Activated CD4-positive, alpha-beta T cell treated with anti-CD3 and anti-CD28 coated beads for 36 hours (primary cell): Measurements from ENCODE around the gene NUAK2. TPM values are rescaled to one million over a fixed set of nuclear protein-coding genes. Genes with fewer than 3 reads are reported as not detected.
A peak's percentile ranks its signal among the peaks of the same experiment; 100 is the strongest.

Source experiments
- ATAC-seq: fragments of 200-7000 bp; cut with Tn5 transposase; one replicate; pipeline ENCODE4 v1.10.0; 2021; ENCODE audit warnings: mild to moderate bottlenecking, moderate library complexity
- CTCF ChIA-PET: fragments of 350-600 bp; sonication (Branson Sonifier 250); formaldehyde crosslinking; loops from one replicate; lab custom pipeline; 2021; ENCODE audit warnings: antibody characterized with exemption; lab: Charles Lee
- POLR2A ChIA-PET: fragments of 350-600 bp; sonication (Branson Sonifier 250); formaldehyde crosslinking; loops from one replicate; lab custom pipeline; 2021; ENCODE audit warnings: antibody characterized with exemption, inconsistent platforms; lab: Charles Lee
- DNase-seq: peaks from one replicate; pipeline ENCODE4 v3.0.0-alpha.2; 2020
- H3K27ac Mint-ChIP-seq: one replicate; pipeline ENCODE4 v1.8.0; 2021; ENCODE audit warnings: mixed read lengths
- H3K27me3 Mint-ChIP-seq: one replicate; pipeline ENCODE4 v1.8.0; 2021; ENCODE audit warnings: mixed read lengths
- H3K36me3 Mint-ChIP-seq: one replicate; pipeline ENCODE4 v1.8.0; 2021; ENCODE audit warnings: low read depth, mixed read lengths
- H3K4me1 Mint-ChIP-seq: one replicate; pipeline ENCODE4 v1.8.0; 2021; ENCODE audit warnings: mixed read lengths
- H3K4me3 Mint-ChIP-seq: one replicate; pipeline ENCODE4 v1.8.0; 2021; ENCODE audit warnings: mild to moderate bottlenecking, moderate library complexity, mixed read lengths
- H3K9me3 Mint-ChIP-seq: one replicate; pipeline ENCODE4 v1.8.0; 2021; ENCODE audit warnings: low read depth, mixed read lengths
- intact Hi-C, 2 experiments: fragments of 100-400 bp; cut with DNase I in 1 of 2; cut with micrococcal nuclease in 1 of 2; formaldehyde crosslinking; loops; one replicate each; pipeline versions ENCODE4 v1.14.2 to v1.15.1; 2022 to 2024; cut with DNase I, micrococcal nuclease
- total RNA-seq, 2 experiments: library from RNA; stranded (reverse); gene quantifications; one replicate each; pipeline ENCODE4 v1.2.3, GENCODE V29; 2021

NUAK2 gene
- total RNA-seq, 2 experiments from 2014 or later: 2.3 to 2.7 TPM

DNA sequence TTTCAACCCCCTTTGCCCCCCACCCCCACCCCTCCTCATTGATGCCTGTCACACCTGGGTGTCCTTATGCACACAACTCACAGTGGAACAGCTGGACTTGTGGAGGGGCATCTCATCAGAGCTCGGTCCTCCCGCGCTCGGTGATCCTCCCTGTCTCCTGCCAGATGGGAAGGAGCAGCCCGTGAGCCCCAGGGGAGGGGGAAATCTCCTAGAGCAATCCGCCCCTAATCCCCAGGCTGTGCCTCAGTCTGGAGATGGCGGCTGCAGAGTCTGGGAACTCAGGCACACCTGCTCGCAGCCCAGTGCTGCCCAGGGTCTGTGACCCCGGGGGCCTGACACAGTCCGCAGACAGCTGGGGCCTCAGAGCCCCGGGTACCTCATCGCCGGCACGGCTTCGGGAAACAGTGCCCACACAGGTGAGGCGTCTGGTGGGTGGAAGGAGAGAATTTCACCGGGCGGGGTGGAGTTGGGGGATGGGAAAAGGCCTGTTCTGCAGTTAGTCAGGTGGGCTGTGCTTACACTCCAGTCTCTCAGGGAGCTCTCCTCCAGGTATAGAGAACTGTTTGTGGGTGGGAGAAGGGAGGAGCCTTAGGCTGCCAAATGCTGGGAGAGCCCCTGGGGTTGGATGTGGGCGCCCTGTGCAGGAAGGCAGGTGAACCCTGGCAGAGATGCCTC is 64.5 kb downstream of the NUAK2 start:
- Mint-ChIP-seq H3K9me3 (no peaks in the 10 kb centered on the region), H3K4me1 (peaks cover 11% of the 10 kb centered on the region), H3K36me3 (peaks cover 4% of the 10 kb centered on the region), H3K4me3 (no peak overlapping the region), H3K27ac (no peak overlapping the region), H3K27me3 (no peaks in the 10 kb centered on the region)
- no peak for ATAC-seq
- intact Hi-C loops: loop anchor here (1.0 kb wide), 6 partner anchors 28 to 282 kb away; no protein-coding TSS in a partner anchor
- ChIA-PET POLR2A (interaction anchor here (0.6 to 1.0 kb wide), 2 partner anchors 27 to 103 kb away, joined by 3 read pairs; no protein-coding TSS in a partner anchor), CTCF (interaction anchor here (0.6 to 12.9 kb wide), 43 partner anchors 8 to 450 kb away, joined by 3 to 205 read pairs (median 5); partner anchors contain the start of genes RBBP5 and TMCC2)
- DNase-seq: no peak

- Mint-ChIP-seq H3K4me3 (no peak overlapping the region), H3K27ac (no peak overlapping the region), H3K36me3 (peaks cover 4% of the 10 kb centered on the region), H3K4me1 (peaks cover 2% of the 10 kb centered on the region), H3K27me3 (no peaks in the 10 kb centered on the region), H3K9me3 (no peaks in the 10 kb centered on the region)
- POLR2A ChIA-PET: interaction anchor here (0.5 to 1.1 kb wide), 3 partner anchors 26 to 809 kb away, joined by 3 to 4 read pairs (median 3); no protein-coding TSS in a partner anchor
- DNase-seq (peak; percentile 93), ATAC-seq (peak; percentile 95)
- CTCF ChIA-PET: interaction anchor here (0.6 to 12.9 kb wide), 56 partner anchors 9 to 449 kb away, joined by 3 to 205 read pairs (median 4); partner anchors contain the start of genes RBBP5 and TMCC2
- intact Hi-C loops: loop anchor here (1.0 kb wide), 6 partner anchors 27 to 281 kb away; no protein-coding TSS in a partner anchor
Observed at GRCh38 chr1:205255941-205256780, 65.4 kb downstream of the NUAK2 start.

Other genes starting within 250 kb of the NUAK2 start
- 1 to 10 TPM; 1.9 to 2.8 TPM for gene TMEM81, start 237.3 kb downstream of the NUAK2 start, total RNA-seq
- 10 to 100 TPM; 23.1 to 24.3 TPM for gene RBBP5, start 199.8 kb downstream of the NUAK2 start, total RNA-seq
- gene DSTYK, start 110.0 kb downstream of the NUAK2 start, total RNA-seq: 10 to 100 TPM in 1 of 2 experiments, 1 to 10 TPM in 1; 9.4 to 12.3 TPM
- gene TMCC2, start 93.8 kb downstream of the NUAK2 start, total RNA-seq: 10 to 100 TPM; 10.5 to 11.0 TPM
- gene KLHDC8A, start 35.2 kb upstream of the NUAK2 start, total RNA-seq: not detected
- under 1 TPM; 0.66 to 0.79 TPM for gene LEMD1, start 100.3 kb upstream of the NUAK2 start, total RNA-seq
- under 1 TPM; 0.25 to 0.32 TPM for gene BLACAT1, start 134.3 kb upstream of the NUAK2 start, total RNA-seq
- 1 to 10 TPM; 4.9 to 5.9 TPM for gene CDK18, start 182.9 kb upstream of the NUAK2 start, total RNA-seq